ENCODE results near the gene PRKG1. TPM values are rescaled to one million over a fixed set of nuclear protein-coding genes. Genes with fewer than 3 reads are reported as not detected.

Gene PRKG1
- polyA plus RNA-seq, 2 donors: 0.84 to 0.87 TPM

DNA sequence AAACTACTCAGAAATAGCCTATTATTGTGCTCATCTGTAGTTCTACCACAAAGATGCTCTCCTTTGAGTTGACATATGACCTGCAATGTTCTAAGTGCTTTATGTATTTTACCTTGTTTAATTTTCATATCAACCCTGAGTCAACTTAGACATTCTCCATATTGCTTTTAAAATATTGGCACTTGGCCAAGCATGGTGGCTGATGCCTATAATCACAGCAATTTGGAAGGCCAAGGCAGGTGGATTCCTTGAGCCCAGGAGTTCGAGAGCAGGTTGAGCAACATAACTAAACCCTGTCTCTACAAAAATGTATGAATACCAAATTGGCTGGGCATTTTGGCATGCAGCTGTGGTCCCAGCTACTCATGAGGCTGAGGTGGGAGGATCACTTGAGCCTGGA, 50.6 kb downstream of the PRKG1 start:
- H3K9me3 ChIP-seq (ENCODE audit: control insufficient read depth in 2 of 2, insufficient read depth in 1 of 2, low read depth in 1 of 2, low read length in 1 of 2): no peaks in the 10 kb centered on the region
- no peaks in the 10 kb centered on the region for H3K4me1 ChIP-seq (ENCODE audit: control insufficient read depth in 2 of 2, insufficient read depth in 2 of 2, low read length in 1 of 2)
- 76% methylated on average over 1 of the region's 1 CpG for WGBS, 2 donors
- H3K27ac ChIP-seq (ENCODE audit: low read depth in 2 of 2, low read length in 1 of 2): no peak overlapping the region
- H3K36me3 ChIP-seq (ENCODE audit: control insufficient read depth in 2 of 2, insufficient read depth in 2 of 2, low read length in 1 of 2): no peaks in the 10 kb centered on the region
- H3K4me3 ChIP-seq (ENCODE audit: low read depth in 1 of 2, low read length in 2 of 2): no peak overlapping the region
- no peaks in the 10 kb centered on the region for H3K27me3 ChIP-seq (ENCODE audit: control insufficient read depth in 1 of 2, insufficient read depth in 2 of 2, low read length in 2 of 2)

DNA sequence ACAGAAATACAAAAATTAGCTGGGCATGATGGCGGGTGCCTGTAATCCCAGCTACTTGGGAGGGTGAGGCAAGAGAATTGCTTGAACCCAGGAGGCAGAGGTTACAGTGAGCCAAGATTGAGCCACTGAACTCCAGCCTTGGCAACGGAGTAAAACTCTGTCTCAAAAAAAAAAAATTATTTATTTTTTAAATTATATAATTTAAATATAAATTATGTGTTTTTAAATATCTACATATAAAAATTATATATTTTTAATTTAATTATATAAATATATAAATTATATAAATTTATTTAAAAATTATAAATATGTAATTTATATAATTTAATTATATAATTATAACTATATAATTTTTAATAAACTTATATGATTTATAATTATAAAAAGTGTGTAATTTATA, 51.2 kb downstream of the PRKG1 start:
- H3K4me3 ChIP-seq (ENCODE audit: low read depth in 1 of 2, low read length in 2 of 2): no peak overlapping the region
- no peaks in the 10 kb centered on the region for H3K36me3 ChIP-seq (ENCODE audit: control insufficient read depth in 2 of 2, insufficient read depth in 2 of 2, low read length in 1 of 2)
- no peaks in the 10 kb centered on the region for H3K4me1 ChIP-seq (ENCODE audit: control insufficient read depth in 2 of 2, insufficient read depth in 2 of 2, low read length in 1 of 2)
- no peak overlapping the region for H3K27ac ChIP-seq (ENCODE audit: low read depth in 2 of 2, low read length in 1 of 2)
- no peaks in the 10 kb centered on the region for H3K9me3 ChIP-seq (ENCODE audit: control insufficient read depth in 2 of 2, insufficient read depth in 1 of 2, low read depth in 1 of 2, low read length in 1 of 2)
- H3K27me3 ChIP-seq (ENCODE audit: control insufficient read depth in 1 of 2, insufficient read depth in 2 of 2, low read length in 2 of 2): no peaks in the 10 kb centered on the region
- 92 to 95% methylated on average over 2 of the region's 2 CpGs for WGBS, 2 donors

DNA sequence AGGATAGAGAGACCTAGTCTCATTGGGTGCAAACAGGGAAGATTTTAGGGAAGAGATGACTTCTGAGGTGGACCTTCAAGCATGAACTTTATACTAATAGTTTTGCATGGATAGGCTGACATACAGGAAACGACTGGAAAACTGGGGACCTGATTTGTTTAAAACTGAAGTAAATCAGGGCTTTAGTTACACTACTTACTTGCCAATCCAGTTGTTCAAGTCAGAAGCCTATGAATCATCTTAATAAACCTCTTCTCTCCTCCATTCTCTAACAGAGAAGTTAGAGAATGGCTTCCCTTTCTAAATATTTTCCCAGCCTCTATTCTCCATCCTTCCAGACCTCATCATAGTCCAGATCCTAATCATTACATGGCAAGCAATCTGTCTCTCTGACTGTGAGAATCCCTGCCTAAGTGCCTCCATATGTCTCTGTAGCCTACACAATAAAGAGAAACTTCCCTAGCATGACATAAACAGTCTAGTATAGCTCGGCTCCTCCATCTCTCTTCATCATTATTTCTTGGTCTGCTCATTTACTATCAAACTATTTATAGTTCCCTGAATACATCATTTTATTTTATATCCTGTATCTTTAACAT, 55.8 kb downstream of the PRKG1 start:
- Histone ChIP-seq H3K27ac (ENCODE audit: low read depth in 2 of 2, low read length in 1 of 2) (no peak overlapping the region), H3K4me3 (ENCODE audit: low read depth in 1 of 2, low read length in 2 of 2) (no peak overlapping the region), H3K4me1 (ENCODE audit: control insufficient read depth in 2 of 2, insufficient read depth in 2 of 2, low read length in 1 of 2) (no peaks in the 10 kb centered on the region), H3K36me3 (ENCODE audit: control insufficient read depth in 2 of 2, insufficient read depth in 2 of 2, low read length in 1 of 2) (no peaks in the 10 kb centered on the region), H3K27me3 (ENCODE audit: control insufficient read depth in 1 of 2, insufficient read depth in 2 of 2, low read length in 2 of 2) (no peaks in the 10 kb centered on the region), H3K9me3 (ENCODE audit: control insufficient read depth in 2 of 2, insufficient read depth in 1 of 2, low read depth in 1 of 2, low read length in 1 of 2) (no peaks in the 10 kb centered on the region)
- WGBS, 2 donors: 50 to 53% methylated on average over 2 of the region's 2 CpGs

DNA sequence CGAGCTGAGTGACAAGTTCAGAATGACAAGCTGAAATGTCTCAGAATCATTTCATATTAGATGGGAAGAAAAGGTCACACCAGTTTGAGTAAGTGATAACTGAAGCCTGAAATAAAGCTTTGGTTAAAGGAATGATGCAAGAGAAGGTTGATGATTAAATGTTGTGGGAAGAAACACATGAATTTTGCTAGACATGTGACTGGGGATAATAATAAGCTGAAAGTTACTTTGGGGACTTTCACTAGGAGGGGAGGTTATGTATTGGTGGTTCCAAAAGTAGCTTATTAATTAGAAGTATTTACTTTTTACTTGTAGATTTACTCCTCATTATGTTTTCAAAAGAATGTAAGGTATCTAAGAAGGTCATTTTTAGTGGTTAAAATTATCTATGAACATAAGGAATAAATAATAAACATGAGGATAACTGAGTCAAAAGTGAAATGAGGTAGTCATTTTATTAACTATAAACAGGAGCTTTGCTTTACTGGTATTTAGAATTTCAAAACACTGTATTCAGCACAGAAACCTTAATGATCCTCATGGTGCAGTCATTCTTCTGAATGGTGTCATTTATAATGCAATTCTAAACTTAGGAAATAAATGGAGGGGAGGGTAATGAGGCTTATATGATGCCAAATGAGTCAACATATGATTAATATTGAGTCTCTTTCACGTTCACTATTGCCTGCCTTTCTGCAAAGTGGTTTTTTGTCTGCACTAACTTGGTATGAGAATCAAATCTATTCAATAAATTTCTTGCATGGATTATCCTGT, 63.7 kb downstream of the PRKG1 start:
- Histone ChIP-seq H3K4me1 (ENCODE audit: control insufficient read depth in 2 of 2, insufficient read depth in 2 of 2, low read length in 1 of 2) (no peaks in the 10 kb centered on the region), H3K36me3 (ENCODE audit: control insufficient read depth in 2 of 2, insufficient read depth in 2 of 2, low read length in 1 of 2) (no peaks in the 10 kb centered on the region)
- 55 to 60% methylated on average over 2 of the region's 2 CpGs for WGBS, 2 donors

DNA sequence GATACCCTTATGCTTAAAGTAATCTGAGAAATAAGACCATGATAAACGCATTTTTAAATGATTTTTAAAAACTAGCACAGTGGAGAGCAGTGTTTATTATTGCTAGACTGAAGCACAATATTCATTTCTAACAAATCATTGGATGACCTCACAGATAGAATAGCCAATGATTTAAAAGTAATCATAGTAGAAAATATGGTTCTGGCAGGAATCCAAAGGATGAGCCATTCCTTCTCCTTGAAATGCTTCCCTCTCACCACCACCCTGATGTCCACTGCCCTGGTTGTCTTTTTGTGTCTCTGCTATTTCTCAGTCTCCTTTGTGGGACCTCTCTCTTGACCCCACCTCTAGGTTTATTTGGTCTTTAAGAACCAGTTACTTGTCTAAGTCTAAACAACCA, 64.9 kb downstream of the PRKG1 start:
- 85 to 86% methylated on average over 1 of the region's 1 CpG for WGBS, 2 donors
- H3K9me3 ChIP-seq (ENCODE audit: control insufficient read depth in 2 of 2, insufficient read depth in 1 of 2, low read depth in 1 of 2, low read length in 1 of 2): no peaks in the 10 kb centered on the region

More for the DNA sequence above, 63.7 kb downstream of the PRKG1 start:
- H3K4me3 ChIP-seq (ENCODE audit: low read depth in 1 of 2, low read length in 2 of 2): no peak overlapping the region
- H3K9me3 ChIP-seq (ENCODE audit: control insufficient read depth in 2 of 2, insufficient read depth in 1 of 2, low read depth in 1 of 2, low read length in 1 of 2): no peaks in the 10 kb centered on the region
- H3K27me3 ChIP-seq (ENCODE audit: control insufficient read depth in 1 of 2, insufficient read depth in 2 of 2, low read length in 2 of 2): no peaks in the 10 kb centered on the region
- no peak overlapping the region for H3K27ac ChIP-seq (ENCODE audit: low read depth in 2 of 2, low read length in 1 of 2)

DNA sequence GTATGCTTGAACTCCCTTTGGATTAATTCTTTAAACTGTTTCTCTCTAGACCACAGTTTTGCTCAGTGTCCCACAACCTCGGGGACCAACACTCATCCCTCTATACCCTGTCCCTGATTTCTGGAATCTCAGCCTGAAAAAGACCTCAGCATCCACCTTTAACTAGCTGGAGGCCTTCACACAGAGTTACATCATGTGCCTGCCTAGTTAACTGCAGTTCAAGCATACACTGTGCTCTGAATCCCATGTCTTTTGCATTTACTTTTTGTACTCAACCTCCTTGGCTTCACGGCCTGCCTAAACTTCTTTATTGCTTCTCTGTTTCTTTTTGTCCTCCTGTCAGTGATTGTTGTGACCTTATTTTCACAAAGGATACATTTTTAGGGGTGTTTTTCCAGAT, 66.7 kb downstream of the PRKG1 start:
- H3K4me3 ChIP-seq (ENCODE audit: low read depth in 1 of 2, low read length in 2 of 2): no peak overlapping the region
- no peaks in the 10 kb centered on the region for H3K4me1 ChIP-seq (ENCODE audit: control insufficient read depth in 2 of 2, insufficient read depth in 2 of 2, low read length in 1 of 2)
- no peaks in the 10 kb centered on the region for H3K36me3 ChIP-seq (ENCODE audit: control insufficient read depth in 2 of 2, insufficient read depth in 2 of 2, low read length in 1 of 2)
- H3K27ac ChIP-seq (ENCODE audit: low read depth in 2 of 2, low read length in 1 of 2): no peak overlapping the region
- 72 to 79% methylated on average over 2 of the region's 2 CpGs for WGBS, 2 donors
- H3K9me3 ChIP-seq (ENCODE audit: control insufficient read depth in 2 of 2, insufficient read depth in 1 of 2, low read depth in 1 of 2, low read length in 1 of 2): no peaks in the 10 kb centered on the region
- H3K27me3 ChIP-seq (ENCODE audit: control insufficient read depth in 1 of 2, insufficient read depth in 2 of 2, low read length in 2 of 2): no peaks in the 10 kb centered on the region

More for the DNA sequence above, 64.9 kb downstream of the PRKG1 start:
- Histone ChIP-seq H3K4me3 (ENCODE audit: low read depth in 1 of 2, low read length in 2 of 2) (no peak overlapping the region), H3K4me1 (ENCODE audit: control insufficient read depth in 2 of 2, insufficient read depth in 2 of 2, low read length in 1 of 2) (no peaks in the 10 kb centered on the region), H3K36me3 (ENCODE audit: control insufficient read depth in 2 of 2, insufficient read depth in 2 of 2, low read length in 1 of 2) (no peaks in the 10 kb centered on the region), H3K27me3 (ENCODE audit: control insufficient read depth in 1 of 2, insufficient read depth in 2 of 2, low read length in 2 of 2) (no peaks in the 10 kb centered on the region), H3K27ac (ENCODE audit: low read depth in 2 of 2, low read length in 1 of 2) (no peak overlapping the region)

DNA sequence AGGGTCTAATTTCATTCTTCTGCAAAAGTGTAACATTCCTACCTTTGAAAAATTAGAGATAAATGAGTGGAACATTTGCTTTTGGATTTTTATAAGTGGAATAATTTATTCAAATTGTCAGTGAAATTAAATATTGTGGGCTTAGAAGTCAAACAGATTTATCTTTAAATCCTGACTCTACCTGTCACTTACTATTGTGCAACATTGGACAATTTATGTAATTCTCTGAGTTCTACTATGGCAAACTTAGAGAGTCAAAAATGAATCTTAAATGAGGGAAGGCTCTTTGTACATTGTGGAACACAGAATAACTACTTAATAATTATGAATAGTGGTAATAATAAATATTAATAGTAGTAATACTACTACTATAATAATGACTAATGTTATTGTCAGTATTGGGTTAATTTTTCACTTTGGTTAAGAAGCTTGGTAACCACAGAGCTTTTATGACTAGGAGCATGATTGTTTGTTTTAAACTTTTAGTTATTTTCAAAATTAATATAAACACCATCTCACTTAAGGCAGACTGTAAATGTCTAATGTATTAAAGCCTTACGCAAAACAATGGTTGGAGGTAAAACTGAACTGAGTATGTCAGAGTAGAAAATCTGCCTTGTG, 70.0 kb downstream of the PRKG1 start:
- Histone ChIP-seq H3K4me3 (ENCODE audit: low read depth in 1 of 2, low read length in 2 of 2) (no peak overlapping the region), H3K27me3 (ENCODE audit: control insufficient read depth in 1 of 2, insufficient read depth in 2 of 2, low read length in 2 of 2) (no peaks in the 10 kb centered on the region), H3K4me1 (ENCODE audit: control insufficient read depth in 2 of 2, insufficient read depth in 2 of 2, low read length in 1 of 2) (no peaks in the 10 kb centered on the region), H3K9me3 (ENCODE audit: control insufficient read depth in 2 of 2, insufficient read depth in 1 of 2, low read depth in 1 of 2, low read length in 1 of 2) (no peaks in the 10 kb centered on the region), H3K27ac (ENCODE audit: low read depth in 2 of 2, low read length in 1 of 2) (no peak overlapping the region), H3K36me3 (ENCODE audit: control insufficient read depth in 2 of 2, insufficient read depth in 2 of 2, low read length in 1 of 2) (no peaks in the 10 kb centered on the region)
- WGBS, 2 donors: 98% methylated on average over 1 of the region's 1 CpG

DNA sequence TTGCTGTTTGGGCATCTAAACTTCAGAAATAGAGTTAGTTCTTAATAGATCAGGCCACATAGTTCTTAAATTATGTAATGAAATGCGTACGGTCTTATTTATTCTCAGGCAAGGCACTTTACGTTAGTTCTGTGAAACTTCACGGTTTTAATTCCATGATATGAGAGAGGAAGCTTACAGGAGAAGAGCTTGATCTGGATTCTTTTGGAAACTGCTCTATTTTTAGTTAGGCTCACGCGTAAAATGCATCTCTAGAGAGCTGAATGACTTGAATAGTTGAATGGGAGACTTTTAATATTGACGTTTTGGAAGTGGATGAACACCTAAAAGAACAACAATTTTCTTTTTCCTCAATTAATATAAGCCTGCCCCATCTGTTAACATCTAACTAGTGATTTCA, 71.1 kb downstream of the PRKG1 start:
- no peaks in the 10 kb centered on the region for H3K27me3 ChIP-seq (ENCODE audit: control insufficient read depth in 1 of 2, insufficient read depth in 2 of 2, low read length in 2 of 2)
- 73 to 76% methylated on average over 7 of the region's 7 CpGs for WGBS, 2 donors
- no peak overlapping the region for H3K27ac ChIP-seq (ENCODE audit: low read depth in 2 of 2, low read length in 1 of 2)
- H3K4me1 ChIP-seq (ENCODE audit: control insufficient read depth in 2 of 2, insufficient read depth in 2 of 2, low read length in 1 of 2): no peaks in the 10 kb centered on the region
- H3K36me3 ChIP-seq (ENCODE audit: control insufficient read depth in 2 of 2, insufficient read depth in 2 of 2, low read length in 1 of 2): no peaks in the 10 kb centered on the region
- H3K4me3 ChIP-seq (ENCODE audit: low read depth in 1 of 2, low read length in 2 of 2): no peak overlapping the region
- no peaks in the 10 kb centered on the region for H3K9me3 ChIP-seq (ENCODE audit: control insufficient read depth in 2 of 2, insufficient read depth in 1 of 2, low read depth in 1 of 2, low read length in 1 of 2)

DNA sequence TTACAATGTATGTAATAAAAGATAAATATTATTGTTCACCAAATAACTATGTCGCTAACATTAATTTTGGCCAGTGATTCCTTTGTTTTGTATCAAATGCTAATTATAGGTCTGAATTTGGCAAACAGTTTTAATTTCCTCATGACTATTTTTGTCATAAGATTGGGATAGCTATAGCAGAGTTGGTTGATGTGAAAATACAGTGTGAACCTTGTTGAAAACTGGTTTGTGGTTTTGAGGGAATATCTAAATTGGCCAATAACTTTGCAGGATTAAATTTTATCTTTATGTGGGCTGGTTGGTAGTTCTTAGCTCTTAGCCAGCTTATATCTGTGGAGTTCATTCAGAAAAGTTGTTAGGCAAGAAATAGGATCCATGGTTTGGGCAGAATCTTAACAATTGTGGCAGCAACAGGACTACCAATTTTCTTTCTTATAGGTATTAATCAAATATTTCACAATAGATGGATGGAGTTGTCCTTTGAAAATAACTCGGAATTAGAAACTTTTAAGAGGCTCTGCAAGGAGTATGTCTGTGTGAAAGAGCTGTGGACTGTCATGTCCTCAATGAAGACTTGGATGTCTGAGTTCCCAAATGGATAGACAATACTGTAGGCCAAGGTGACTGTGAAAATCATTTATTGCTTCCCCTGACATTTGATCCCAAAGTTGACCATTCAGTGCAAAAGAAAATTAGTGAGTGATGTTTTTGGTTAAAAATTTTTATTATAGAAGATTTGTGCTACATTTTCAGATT, 73.5 kb downstream of the PRKG1 start:
- Histone ChIP-seq H3K27ac (ENCODE audit: low read depth in 2 of 2, low read length in 1 of 2) (no peak overlapping the region), H3K9me3 (ENCODE audit: control insufficient read depth in 2 of 2, insufficient read depth in 1 of 2, low read depth in 1 of 2, low read length in 1 of 2) (no peaks in the 10 kb centered on the region), H3K4me1 (ENCODE audit: control insufficient read depth in 2 of 2, insufficient read depth in 2 of 2, low read length in 1 of 2) (no peaks in the 10 kb centered on the region), H3K36me3 (ENCODE audit: control insufficient read depth in 2 of 2, insufficient read depth in 2 of 2, low read length in 1 of 2) (no peaks in the 10 kb centered on the region), H3K27me3 (ENCODE audit: control insufficient read depth in 1 of 2, insufficient read depth in 2 of 2, low read length in 2 of 2) (no peaks in the 10 kb centered on the region), H3K4me3 (ENCODE audit: low read depth in 1 of 2, low read length in 2 of 2) (no peak overlapping the region)
- WGBS, 2 donors: 82 to 86% methylated on average over 2 of the region's 2 CpGs

Data from esophagus (tissue), 2 donors.